ENCODE measurements around the gene MTUS2.

- TF ChIP-seq POLR2A (IDR thresholded peaks at IDR 0.05; ENCODE audit: low read depth, low read length) (no peak), POLR2AphosphoS5 (IDR thresholded peaks at IDR 0.05; ENCODE audit: low read depth, low read length) (no peak)
These were observed 699.8 kb downstream of the MTUS2 start for GRCh38 chr13:29519921-29520320.
